Lower lobe of right lung (tissue), 2 donors: ENCODE measurements around the gene DEGS2. TPM values are rescaled to one million over a fixed set of nuclear protein-coding genes. Genes with fewer than 3 reads are reported as not detected.

Experiments used
- ATAC-seq, 2 donors: fragments of 200-7000 bp; cut with Tn5 transposase; one replicate each; pipeline ENCODE4 v1.9.1; 2020 to 2022; ENCODE audit warnings: mild to moderate bottlenecking in 2 of 2, moderate library complexity in 2 of 2
- DNase-seq: peaks from one replicate; pipeline ENCODE4 v3.0.0-alpha.2; 2020
- H3K27ac ChIP-seq: fragments of 200-600 bp; one replicate; pipeline ENCODE4 v1.8.0; 2022
- H3K27me3 ChIP-seq: fragments of 200-600 bp; one replicate; pipeline ENCODE4 v1.8.0; 2022; ENCODE audit warnings: low read depth
- H3K36me3 ChIP-seq: fragments of 200-600 bp; one replicate; pipeline ENCODE4 v1.8.0; 2022; ENCODE audit warnings: mild to moderate bottlenecking
- H3K4me1 ChIP-seq: fragments of 200-600 bp; one replicate; pipeline ENCODE4 v1.8.0; 2022
- H3K4me3 ChIP-seq: fragments of 200-600 bp; one replicate; pipeline ENCODE4 v1.8.0; 2022; ENCODE audit warnings: mild to moderate bottlenecking
- H3K9me3 ChIP-seq: fragments of 200-600 bp; one replicate; pipeline ENCODE4 v1.8.0; 2022
- CTCF ChIP-seq: fragments of 200-600 bp; IDR thresholded peaks from one replicate; pipeline ENCODE4 v1.8.0; 2022; ENCODE audit warnings: antibody characterized with exemption, mild to moderate bottlenecking
- intact Hi-C: fragments of 100-400 bp; cut with DNase I; formaldehyde crosslinking; loops from one replicate; pipeline ENCODE4 v1.11.0; 2022
- total RNA-seq: library from RNA; stranded (reverse); fragmentation: NEBNext Ultra II Directional; extraction: Animal tissue kit (Norgen Biotek cat#: 25700); gene quantifications from one replicate; pipeline ENCODE4 v1.2.1, GENCODE V29; 2021
- donor health status: DM: no; HTN: yes; CAD: no; lungs with severe emphysema.

Gene DEGS2
- total RNA-seq, 1 donor from 2014 or later = 5.8 TPM

DNA sequence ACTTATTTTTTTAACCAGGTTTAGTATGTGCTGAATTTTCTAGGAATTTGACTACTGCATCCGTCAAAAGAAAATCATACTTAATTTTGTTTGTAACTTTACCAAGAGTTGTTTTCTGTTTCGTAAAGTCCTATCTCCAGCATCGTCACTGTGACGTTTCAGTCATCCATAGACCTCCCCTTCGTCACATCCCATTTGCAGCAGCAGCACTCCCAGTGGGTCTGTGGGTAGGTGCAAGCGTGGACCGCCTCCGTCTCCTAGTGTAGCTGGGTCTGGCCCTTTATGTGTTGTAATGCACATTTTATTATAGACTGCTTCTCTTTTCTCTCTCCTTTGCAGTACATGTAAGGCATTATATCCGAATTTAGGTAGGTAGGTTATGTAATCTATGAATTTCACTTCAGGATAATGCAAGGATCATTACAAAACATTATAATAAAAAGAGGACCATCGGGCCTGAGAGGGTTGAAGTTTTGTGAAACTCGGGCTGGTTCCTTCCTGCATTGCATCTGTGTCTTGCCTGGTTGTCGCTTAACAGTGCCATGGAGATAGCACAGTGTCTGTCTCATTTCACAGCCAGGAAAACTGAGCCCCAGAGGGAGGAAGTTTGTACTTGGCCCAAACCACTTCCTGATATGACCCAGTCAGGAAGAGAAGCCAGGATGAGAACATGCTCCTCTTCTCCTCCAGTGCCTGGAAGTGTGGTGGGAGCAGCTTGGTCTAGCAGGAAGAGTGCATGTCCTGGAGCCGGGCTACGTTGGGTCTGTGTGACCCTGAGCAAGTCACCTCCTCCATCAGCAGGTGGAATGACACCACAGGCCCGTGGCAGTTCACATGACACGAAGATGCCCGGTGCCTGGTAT is 53.0 kb downstream of the DEGS2 start:
- intact Hi-C loops = no loop called here
- no peaks in the 10 kb centered on the region for H3K27me3 ChIP-seq
- H3K36me3 ChIP-seq = no peaks in the 10 kb centered on the region
- DNase-seq = peak; percentile 82
- H3K4me1 ChIP-seq = peaks cover 68% of the 10 kb centered on the region
- TF ChIP-seq CTCF = no peak
- H3K27ac ChIP-seq = peak overlapping the region; percentile 50
- peak; percentile 56 to 74 for ATAC-seq
- no peak overlapping the region for H3K4me3 ChIP-seq
- H3K9me3 ChIP-seq = no peaks in the 10 kb centered on the region

GRCh38 chr14:100105357-100106169 is 53.9 kb downstream of the DEGS2 start:
- Histone ChIP-seq H3K27me3 (no peaks in the 10 kb centered on the region), H3K36me3 (no peaks in the 10 kb centered on the region), H3K4me3 (no peak overlapping the region), H3K27ac (peak overlapping the region; percentile 5), H3K9me3 (no peaks in the 10 kb centered on the region), H3K4me1 (peaks cover 68% of the 10 kb centered on the region)
- DNase-seq = no peak
- intact Hi-C loops = no loop called here
- TF ChIP-seq CTCF = no peak
- peak; percentile 5 to 17 for ATAC-seq

DNA sequence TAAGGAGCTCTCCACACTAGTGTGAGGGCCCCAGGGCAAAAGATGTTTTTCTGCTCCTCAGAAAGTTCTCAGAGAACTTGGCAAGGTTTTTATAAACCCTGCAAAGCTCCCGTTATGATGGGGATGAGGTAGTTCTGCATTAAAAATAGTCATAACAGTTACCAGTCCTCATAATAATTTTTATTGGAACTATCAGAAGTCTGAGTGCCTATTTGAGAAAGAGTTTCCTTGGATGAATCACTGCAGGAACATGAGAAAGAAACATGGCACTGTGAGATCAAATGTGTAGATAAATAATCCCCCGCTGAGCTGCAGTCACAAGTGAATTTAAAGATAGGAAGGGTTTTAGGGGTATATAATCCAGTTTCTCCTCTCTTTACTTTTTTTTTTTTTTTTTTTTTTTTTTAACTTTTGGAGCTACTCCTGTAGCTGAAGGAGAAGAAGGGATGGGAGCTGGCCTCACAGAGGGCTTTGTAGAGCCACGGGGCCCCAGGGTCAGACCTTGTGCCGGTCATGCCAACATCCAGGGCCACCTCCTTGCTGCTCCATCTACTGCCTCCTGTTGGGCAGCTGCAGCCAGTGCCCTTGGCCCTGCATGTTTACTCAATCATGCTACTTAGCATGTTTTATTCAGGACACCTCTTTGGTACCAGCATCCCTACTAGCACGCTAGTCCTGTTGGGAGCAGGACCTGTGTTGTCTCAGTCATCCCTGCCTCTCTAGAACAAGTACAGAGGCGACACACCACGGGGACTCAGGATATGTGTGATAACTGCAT is 54.7 kb downstream of the DEGS2 start:
- Histone ChIP-seq H3K4me1 (peaks cover 68% of the 10 kb centered on the region), H3K27me3 (no peaks in the 10 kb centered on the region), H3K4me3 (no peak overlapping the region), H3K9me3 (no peaks in the 10 kb centered on the region), H3K36me3 (no peaks in the 10 kb centered on the region), H3K27ac (peak overlapping the region; percentile 5)
- no peak for TF ChIP-seq CTCF
- no peak for ATAC-seq
- intact Hi-C loops = no loop called here
- DNase-seq = no peak

GRCh38 chr14:100104006-100104352 is 55.5 kb downstream of the DEGS2 start:
- Histone ChIP-seq H3K36me3 (peaks cover 3% of the 10 kb centered on the region), H3K9me3 (no peaks in the 10 kb centered on the region), H3K27ac (peak overlapping the region; percentile 53), H3K27me3 (no peaks in the 10 kb centered on the region), H3K4me1 (peaks cover 66% of the 10 kb centered on the region), H3K4me3 (no peak overlapping the region)
- intact Hi-C loops = no loop called here
- DNase-seq (no peak), ATAC-seq (no peak)
- no peak for TF ChIP-seq CTCF

- DNase-seq (no peak), ATAC-seq (no peak)
- Histone ChIP-seq H3K27me3 (no peaks in the 10 kb centered on the region), H3K4me1 (peaks cover 60% of the 10 kb centered on the region), H3K9me3 (no peaks in the 10 kb centered on the region), H3K27ac (peak overlapping the region; percentile 53), H3K36me3 (peaks cover 9% of the 10 kb centered on the region), H3K4me3 (no peak overlapping the region)
- intact Hi-C loops = no loop called here
- TF ChIP-seq CTCF = no peak
Measured at GRCh38 chr14:100103250-100104005, 56.0 kb downstream of the DEGS2 start.
